ENCODE measurements around the gene NRG3.
A peak's percentile ranks its signal among the peaks of the same experiment; 100 is the strongest.

Gene NRG3

DNA sequence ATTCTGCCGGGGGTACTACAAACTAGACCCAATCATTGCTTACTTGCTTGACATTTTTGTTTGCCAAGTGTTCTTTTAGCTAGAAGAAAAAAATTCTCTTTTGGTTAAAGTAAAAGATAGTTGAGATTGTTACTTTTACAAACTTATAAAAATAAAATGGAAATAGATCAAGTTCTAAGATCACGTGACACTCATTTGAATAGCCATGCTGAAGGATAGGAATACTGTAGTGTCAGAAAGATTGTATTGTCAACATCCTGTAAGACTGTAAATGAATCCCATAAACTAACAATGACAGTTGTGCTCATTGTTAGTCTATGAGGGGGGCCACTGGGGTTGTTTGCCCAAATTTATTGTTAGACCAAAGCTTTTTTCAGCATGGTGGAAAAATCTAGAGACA is 10.5 kb downstream of the NRG3 start:
- DNase-seq = no peak

DNA sequence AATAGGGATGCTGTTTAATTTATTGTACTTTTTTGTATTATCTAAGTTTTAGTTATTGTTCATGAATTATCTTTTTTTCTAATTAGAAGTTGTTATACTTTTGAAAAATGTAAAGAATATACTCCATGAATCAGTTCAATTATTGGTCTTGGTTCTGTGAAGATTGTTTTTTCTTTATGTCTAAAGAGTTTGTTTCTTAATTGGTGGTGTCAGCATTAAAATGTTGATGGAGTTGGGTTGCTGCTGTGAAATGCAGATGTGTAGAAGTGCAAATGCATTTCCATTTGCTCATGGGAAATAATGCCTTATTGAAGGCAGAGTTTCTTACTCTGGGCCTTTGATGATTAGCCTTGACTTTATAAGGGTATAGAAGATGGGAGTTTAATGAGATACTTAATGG is 11.9 kb downstream of the NRG3 start:
- DNase-seq = no peak

- no peak for DNase-seq
Measured at GRCh38 chr10:81889181-81889769, 14.3 kb downstream of the NRG3 start.

GRCh38 chr10:81894616-81895015 is 19.6 kb downstream of the NRG3 start:
- no peak for DNase-seq

DNA sequence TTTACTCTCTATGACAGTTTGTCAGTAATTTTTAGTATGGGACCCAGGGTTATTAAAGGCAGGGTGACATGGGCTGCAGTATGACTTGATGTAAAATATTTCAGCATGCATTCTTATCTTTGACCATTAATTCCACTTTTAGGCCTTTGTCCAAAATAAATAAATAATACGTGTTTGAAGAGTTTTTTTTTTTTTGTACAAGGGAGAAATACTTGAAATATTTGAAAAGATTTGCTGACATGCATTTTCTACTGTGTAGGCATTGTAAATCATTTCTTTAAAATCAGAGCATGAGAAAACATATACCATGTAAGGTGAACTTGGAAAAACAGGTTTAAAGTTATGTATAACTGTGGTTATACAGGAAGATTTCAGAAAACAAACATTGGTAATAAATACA is 23.5 kb downstream of the NRG3 start:
- no peak for DNase-seq

DNA sequence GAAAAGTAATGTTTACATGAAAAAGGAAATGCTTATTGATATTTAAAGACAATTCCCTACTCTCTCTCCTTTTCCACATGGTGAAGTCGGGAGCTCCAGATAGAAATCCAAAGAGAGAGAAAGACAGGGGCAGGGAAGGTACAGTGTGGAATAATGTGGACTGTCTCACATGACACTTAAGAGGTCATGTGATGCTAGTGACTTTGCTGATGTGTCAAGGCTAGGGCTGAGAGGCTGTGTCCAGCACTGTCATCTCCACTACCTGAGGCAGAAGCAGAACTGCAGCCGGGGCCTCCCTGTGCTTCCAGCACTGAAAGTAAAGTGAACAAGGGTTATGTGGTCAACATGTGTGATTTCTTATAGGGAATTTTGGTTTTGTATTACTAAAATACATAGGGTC is 26.0 kb downstream of the NRG3 start:
- no peak for DNase-seq

DNA sequence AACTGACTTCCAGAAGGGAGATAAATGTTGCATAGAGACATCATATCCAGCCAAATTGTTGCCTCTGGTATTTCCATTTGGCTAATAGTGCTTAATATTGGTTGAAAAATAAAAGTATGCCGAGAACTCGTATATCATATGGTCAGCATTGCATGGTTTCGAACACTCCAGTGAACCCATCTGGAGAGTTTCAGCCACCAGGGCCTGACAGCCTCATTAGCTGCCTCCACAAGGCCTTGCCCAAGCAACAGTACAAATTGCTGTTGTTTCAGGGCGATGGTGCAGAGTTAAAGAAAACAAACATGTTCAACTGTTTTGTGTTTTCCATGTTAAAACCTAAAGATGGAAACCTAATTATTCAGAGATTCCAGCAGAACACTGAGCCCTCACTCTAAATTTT is 28.5 kb downstream of the NRG3 start:
- no peak for DNase-seq

DNA sequence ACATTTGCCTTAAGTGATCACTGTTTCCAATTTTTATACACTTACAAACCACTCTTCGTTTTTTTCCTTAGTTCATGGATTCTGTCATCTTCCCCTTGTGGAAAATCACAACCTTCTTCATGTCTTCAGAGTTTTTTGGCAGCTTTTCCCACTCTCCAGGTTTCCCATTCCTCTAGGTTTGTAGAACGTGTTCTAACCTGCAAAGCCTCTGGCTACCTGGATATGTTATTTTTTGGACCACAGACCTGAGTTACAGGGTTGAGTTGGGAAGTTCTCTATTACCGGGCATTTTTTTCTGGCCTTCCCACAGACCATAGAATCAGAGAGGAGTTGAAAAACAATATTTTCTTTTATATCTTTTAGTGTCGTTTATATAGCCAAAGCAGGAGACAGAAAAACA is 30.2 kb downstream of the NRG3 start:
- no peak for DNase-seq

GRCh38 chr10:81909453-81909852 is 34.5 kb downstream of the NRG3 start:
- DNase-seq = no peak

DNA sequence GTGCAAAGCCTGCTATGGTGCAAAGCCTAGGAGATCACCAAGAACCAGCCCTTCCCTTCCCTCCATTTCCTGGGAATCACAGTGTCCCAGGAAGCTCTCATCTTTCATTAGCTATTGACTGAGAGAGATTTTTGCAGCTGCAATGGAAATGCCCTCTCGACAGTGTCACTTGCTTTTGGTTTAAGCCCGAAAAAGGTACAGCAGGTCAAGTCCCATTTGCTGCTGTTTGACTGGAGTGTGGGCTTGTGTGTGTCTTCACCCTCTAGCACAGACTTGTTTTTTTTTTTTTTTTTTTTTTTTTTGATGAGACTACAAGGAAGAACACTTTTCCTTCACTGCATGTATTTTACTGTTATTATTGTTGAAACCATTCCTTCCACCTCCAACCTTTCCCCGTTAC is 36.3 kb downstream of the NRG3 start:
- DNase-seq = no peak

DNA sequence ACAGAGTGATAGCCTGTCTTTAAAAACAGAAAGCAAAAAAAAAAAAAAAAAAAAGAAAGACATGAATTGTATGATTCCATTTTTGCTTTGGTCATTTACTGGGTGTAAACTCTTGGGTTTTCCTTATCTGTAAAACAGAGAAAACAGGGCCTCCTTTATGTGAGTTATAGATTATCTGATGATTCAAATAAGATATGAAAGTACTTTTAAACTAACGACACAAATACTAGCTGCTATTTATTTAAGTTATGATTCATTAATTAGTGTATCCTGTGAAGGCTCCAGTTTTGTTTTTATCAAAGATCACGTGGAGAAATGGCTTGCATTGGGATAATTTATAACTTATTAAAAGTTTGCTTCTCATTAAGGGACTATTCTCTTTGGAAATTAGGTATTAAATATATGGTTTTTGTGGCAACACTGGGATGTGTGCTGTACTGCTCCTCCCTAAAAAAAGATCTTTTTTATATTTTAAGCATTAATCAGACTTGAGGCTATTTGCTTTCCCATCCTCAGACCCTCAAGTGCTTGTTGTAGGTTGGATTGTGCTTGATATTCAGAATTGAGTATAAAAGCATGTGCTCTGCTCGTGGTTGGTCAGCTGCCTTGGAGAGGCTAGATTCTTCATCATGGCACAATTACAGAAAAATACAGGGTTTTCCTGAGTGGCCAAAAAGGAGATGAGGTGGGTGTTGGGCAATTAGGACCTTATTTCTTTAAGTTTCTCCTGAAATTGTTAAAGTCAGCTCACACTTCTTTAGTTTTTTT is 39.9 kb downstream of the NRG3 start:
- DNase-seq = no peak

DNA sequence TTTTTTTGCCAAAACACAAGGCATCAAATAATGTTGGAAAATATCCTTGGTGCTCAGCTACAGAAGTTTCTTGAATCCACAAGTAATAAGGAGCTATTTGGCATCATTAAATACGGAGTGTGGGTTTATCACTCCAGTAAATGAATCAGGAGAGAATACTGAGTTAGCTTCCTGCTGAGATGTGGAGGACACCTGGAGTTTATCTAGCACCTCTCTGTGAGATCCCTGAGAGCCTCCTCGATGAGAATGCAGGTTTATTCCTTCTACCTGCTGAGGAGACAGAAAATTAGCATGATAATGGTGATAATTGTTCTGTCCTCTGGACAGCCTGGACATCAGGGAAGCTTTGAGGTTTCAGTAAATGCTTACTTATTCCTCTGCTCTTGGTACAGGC is 40.5 kb downstream of the NRG3 start:
- no peak for DNase-seq

DNA sequence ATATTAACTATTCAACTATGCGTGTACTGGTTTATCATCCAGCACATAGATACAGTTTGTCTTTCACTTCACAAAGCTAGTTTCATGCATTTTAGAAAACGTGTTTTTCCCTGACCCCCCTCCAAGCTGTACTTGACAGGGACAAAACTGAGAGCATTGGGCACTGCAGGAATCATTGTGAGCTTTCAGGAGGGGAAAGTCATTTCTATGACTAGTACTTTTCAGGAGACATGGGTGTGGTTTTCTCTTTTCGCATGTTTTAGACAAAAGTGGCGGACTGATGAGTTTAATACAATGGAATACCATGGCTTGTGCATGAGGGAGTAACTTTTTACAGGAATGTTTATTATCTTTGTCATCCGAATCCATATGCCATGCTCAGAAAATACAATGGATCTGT is 42.7 kb downstream of the NRG3 start:
- no peak for DNase-seq

- DNase-seq = no peak
Measured at GRCh38 chr10:81918766-81919165, 43.8 kb downstream of the NRG3 start.

DNA sequence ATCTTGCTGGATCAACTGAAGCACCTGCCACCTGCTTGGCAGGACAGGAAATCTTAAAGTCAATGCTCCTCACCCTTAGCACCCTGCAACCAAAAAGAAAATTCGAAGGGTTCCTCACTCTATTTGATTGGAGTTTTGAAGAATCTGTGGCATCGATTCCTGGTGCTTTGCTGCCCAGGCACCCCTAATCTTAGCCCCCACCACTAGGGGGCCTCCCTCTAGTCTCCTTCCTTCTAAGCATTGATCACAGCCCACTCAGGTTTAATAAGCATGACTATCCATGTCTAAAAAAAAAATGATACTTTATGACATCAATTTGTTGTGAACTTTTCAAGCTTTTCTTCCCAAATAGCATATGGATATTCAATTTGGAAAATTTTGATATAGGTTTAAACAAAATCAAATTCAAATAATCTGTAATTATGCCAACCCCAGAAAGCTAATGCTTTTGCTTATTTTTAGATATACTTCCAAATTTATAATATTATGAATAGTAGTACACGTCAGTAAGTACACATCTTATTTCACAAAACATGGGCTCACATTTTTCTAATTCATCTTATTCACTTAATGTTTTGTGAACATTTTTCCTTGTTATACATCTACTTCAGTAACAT is 45.3 kb downstream of the NRG3 start:
- peak in 2 of 3 donors; percentile 16 to 22 for DNase-seq

DNA sequence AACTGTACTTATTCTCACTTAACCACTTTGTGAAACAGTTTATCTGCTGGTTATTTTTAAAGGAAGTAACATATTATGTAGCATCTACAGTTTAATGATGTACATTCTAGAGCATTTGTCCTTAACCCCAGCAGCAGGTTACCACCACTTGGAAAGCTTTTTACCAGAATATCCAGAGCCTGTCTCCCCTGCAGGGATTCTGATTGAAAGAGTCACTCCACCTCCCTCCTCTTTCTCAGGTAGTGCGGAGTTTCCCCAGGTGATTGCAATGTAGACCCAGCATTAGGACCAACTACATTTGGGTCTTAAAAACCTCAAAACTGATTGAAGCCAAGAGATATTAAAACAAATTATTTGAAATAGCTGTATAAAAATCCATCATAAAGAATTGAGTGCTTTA is 53.1 kb downstream of the NRG3 start:
- DNase-seq = no peak

- DNase-seq = no peak
Measured at GRCh38 chr10:81943583-81943982, 68.6 kb downstream of the NRG3 start.

DNA sequence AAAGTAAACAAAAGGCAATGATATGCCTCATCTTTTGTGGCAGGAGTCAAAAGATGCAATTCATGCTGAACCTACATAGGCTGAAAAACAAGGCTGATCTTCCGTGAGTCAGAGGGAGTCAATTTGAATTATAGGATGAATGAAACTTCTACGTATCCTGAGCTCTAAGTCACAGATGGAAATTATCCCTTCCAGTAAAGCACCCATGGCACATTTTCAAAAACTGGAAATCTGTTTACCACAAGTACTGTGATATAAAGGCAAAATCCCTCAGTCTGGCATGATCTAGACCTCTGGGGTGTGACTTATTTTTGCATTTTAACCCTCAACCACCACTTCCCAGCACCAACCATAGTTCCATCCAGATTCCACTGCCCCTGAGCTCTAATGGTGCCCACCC is 69.6 kb downstream of the NRG3 start:
- no peak for DNase-seq

DNA sequence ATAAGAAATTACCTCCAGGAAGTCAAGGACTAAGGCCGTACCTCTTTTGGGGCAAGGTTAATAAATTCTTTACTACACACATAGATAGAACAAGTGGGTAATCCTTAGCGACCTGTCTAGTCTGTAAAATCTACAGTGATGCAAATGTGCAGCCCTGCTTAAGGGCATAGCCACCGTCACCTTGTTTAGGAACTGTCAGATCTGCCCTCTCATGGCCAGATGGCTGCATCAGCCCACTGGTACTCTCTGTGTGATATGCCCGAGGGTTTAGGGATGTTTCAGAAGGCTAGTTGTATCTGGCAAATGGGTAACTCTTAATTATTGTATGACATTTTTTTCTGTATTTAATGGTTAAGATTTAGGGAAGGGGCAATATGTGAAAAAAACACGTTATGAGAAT is 74.3 kb downstream of the NRG3 start:
- no peak for DNase-seq

DNA sequence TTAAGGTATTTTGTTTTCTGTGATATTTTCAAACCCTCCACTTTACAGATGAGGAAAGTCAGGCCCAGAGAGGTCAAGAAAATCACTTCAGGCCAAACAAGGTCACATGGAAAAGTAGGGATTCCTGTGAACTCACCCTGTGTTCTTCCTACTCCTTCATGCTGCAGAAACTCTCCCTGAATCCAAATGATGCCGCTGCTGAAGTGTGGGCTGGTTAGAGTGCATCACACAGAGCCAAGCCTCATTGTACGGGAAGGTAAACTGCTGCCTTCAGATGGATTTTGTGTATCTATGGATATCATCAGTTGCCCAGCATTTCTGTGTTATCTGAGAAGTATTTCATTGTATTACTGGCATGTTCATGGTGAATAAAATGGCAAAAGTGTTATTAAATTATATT is 75.4 kb downstream of the NRG3 start:
- DNase-seq = no peak

GRCh38 chr10:81953420-81953819 is 78.4 kb downstream of the NRG3 start:
- DNase-seq = no peak

- DNase-seq = no peak
Measured at GRCh38 chr10:81957976-81958375, 83.0 kb downstream of the NRG3 start.

GRCh38 chr10:81959016-81959415 is 84.0 kb downstream of the NRG3 start:
- DNase-seq = no peak

GRCh38 chr10:81961451-81962184 is 86.6 kb downstream of the NRG3 start:
- DNase-seq = no peak

Measured in suppressor macrophage treated with lipopolysaccharide for 1 hour (primary cell).